Stimulated activated CD8-positive, alpha-beta memory T cell treated with anti-CD3 and anti-CD28 coated beads, Interleukin-7, amount 100 ng/mL, for 24 hours (primary cell): ENCODE measurements around the gene FSTL4.

Experiments used
- DNase-seq: peaks from one replicate; pipeline ENCODE4 v3.0.0-alpha.2; 2020; ENCODE audit warnings: low read depth

Gene FSTL4

DNA sequence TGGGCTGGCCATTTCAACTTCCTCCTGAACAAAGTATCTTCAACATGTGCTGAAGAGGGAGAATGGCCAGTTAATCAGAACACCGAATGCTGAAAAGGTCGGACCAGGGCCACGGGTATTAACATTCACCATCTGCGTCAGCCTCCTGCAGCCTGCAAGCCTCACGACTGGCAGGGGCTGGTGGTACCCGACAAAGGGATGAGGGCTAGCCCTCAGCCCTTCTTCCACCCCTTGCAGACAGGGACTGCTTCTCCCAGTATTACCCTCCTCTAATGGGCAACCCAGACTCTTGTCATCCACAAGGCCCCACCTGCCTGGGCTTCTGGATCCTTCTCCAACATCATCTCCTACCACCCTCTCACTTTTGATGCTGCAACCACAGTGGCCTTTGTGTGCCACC lies 246.6 kb downstream of the FSTL4 start:
- DNase-seq: no peak

DNA sequence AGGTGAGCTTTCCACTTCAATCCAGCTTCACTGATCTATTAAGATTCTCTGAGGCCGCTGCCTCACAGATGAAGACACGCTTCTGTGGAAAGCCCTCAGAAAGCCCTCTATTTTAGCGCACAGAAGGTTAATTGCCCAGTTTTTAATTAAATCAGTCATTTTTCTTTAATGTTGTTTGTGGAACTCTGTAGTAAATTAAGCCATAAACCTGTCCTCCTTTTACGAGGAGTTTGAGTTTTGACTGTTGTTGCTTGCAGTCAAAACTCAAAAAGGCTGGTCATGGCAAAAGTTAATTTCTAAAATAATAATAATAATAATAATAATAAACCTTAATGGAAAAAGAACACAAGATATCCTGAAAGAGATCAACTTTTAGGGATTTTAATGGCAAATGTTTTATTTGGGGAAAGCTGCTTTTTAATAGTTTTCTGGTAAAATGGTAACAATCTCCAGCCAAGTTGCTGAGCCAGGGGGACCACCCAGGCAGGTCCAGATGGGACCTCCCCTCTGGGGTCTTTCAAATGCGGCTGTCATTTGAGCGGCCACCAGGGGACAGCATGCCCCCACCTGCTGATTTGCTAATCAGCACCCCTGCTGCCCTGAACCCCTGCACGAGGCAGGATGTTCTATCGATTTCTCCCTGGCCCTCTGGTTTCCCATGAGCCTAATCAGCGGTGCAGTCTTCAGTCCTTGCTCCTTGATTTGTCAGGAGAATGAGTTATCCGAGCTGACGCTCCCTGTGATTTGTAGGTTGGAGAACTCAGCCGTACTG lies 247.2 kb downstream of the FSTL4 start:
- no peak for DNase-seq

DNA sequence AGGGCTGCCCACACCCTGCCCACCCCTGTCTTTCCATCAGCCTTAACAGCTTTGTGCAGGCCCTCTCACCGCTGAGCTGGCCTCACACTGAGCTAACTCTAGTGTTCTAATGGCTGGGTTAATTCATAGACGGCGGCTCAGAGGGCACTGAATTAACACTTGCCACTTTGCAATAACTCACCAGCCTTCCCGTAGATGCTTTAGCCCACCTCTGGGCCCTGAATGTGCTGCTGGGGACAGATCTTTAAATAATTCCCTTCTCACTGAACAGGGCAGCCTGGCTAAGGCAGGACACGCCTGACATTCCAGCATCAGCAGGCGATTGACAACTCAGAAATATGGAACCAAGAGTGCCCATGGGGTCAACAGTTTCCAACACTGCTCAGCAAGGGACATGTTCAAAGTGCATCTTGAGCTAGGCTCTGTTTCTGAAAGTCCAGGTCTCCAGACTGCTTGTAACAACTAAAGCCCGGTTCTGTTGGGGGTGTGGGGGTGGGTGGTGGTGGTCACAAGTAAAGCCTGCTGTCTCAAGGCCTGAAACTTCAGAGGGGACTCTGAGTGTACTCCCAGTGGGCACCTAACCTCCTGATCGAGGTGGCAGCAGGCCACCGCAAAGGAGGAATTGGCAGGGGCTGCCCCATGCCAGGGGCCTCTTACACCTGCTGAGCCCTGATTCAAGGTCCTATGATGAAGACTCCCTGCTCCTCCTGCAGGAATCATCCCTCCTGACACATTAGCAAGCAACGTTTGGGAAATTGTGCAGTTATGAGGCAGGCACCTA lies 248.3 kb downstream of the FSTL4 start:
- no peak for DNase-seq

DNA sequence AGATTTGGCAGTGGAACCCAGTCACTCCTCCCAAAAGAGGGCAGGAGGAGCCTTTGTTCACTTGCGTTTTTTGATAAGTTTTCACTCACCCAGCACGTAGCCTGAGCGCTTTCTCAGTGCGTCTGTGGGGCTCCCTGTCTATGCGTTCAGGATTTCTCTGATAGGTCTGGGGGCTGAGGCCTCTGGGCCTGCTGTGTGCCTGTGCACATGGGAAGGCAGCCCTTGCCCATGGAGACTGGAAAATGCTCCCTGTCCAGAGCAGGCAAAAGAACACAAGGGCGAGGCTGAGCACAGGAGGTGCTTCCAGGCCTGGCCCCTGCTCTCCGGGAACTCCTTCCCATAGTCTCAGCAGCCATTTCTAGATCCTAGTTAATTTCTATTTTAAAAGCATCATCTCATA lies 249.9 kb downstream of the FSTL4 start:
- no peak for DNase-seq

DNA sequence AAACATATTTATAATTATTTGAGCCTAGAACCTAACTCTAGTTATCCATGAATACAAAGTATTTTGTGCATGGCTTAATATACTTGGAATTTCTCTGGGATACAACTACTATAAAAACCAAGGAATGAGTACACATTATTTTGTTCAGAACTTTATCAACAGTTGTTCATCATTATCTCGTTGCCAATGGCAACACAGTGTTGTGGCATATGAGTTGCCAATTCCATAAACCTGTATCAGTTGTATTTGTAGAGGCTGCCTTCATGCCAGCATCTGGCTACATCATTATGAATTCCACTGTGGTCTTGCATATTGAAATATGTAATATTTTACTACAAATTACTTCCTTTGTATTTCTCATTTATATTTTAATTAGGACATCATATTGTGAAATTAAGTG lies 250.4 kb downstream of the FSTL4 start:
- no peak for DNase-seq

DNA sequence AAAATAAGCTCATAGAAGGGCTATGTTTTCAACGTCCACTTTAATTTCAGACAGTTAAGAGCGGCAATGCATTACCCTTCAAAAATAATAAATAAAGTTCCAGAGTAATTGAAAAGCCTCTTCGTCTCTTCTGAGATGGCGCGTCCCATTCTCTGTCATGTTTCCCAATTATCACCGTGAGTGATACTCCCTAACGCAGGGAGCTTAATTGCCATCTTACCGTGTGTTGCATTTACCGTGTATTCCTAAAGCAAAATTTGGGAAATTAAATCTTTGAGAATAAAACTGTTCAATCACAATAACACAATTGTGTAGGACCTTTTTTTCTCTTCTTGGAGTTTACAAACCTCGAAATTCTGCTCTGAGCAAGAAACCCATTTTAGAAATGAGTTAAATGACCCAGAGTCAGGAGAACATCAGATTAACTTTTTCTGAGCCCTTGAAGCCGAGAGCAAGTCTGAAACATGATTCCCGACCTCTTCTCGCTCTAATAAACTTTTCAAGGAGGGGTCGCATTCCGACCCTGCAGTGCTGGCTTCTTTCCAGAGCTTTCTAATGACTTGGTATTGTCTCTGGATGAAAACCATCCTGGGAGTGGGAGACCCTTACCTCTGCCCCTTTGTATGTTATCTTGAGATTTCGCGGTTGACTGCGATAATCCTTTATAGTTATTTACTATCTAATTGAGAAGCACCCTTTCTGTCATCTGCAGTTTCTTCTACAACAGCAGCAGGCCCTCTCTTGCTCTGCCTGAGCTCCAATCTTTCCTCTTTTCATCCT lies 251.5 kb downstream of the FSTL4 start:
- no peak for DNase-seq

DNA sequence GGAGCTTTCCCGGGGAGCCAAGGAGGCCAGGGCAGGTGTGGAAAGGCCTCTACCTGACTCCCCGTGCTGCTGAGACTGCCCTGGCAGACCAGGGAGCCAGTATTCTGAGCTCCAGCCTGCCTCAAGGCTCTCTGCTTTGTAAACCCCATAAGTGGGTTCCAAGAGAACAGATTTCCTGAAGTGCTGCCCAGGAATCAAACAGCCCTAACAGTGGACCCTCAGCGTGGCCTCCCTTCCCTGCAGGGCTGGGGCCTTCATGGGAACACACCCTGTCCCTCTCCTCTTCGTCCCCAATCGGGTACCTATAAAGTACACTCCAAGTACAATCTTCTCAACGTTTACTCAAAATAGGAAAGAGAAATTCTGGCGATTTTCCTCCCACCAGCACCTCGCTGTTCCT lies 252.5 kb downstream of the FSTL4 start:
- DNase-seq: no peak

DNA sequence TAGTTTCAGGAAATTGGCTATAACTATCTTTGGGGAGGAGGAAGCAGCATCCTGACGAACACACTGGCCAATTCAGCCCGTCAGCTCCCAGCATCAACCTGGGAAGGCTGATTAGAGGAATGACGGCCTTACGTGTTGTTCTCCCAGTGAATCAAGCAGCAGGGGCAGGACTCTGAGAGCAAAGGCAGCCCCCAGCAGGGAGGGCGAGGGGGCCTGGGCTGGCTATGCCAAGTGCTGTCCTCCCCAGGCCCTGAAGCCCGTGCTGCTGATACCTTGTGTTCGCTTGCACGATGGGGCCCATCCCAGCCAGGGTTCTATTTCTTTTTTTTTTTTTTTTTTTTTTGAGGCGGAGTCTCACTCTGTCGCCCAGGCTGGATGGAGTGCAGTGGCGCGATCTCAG lies 254.1 kb downstream of the FSTL4 start:
- no peak for DNase-seq

DNA sequence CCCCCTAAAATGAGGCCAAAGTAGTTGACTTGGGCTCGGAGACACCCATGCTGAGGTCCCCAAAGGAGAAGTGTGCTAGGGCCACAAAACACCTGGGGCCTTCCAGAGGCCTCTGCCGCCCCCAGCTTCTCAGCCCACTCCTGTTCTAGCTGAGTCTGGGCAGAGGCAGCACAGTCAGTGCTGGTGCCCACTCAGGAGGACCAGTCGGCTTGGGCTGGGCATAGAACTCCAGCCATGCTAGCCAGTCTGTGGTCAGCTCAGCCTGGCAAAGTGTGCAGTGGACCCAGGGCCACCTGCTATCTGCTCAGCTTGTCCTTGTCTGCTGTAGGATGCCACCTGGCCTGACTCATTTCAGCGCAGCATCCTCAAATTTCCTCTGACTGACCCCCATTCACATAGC lies 254.6 kb downstream of the FSTL4 start:
- no peak for DNase-seq

DNA sequence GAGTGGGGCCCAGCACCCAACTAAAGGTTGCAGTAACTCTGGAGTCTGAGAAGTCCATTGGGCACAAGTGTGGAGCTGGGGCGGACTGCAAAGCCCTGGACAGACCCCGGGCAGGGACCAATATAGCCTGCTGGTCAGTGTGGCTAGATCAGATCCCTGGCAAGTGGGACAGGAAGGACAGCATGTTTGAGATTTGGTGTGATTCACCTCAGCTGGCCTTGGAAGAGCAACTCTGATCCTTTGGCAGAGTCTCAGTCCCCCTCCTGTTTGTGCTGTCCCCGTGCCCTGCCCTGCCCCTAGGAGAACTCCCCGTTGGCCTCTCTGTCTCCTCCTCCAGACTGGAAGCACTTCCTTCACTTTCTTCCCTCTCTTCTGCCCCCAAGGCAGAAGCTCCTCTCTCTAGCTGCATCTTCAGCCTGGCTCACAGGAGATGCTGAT lies 255.3 kb downstream of the FSTL4 start:
- DNase-seq: no peak

DNA sequence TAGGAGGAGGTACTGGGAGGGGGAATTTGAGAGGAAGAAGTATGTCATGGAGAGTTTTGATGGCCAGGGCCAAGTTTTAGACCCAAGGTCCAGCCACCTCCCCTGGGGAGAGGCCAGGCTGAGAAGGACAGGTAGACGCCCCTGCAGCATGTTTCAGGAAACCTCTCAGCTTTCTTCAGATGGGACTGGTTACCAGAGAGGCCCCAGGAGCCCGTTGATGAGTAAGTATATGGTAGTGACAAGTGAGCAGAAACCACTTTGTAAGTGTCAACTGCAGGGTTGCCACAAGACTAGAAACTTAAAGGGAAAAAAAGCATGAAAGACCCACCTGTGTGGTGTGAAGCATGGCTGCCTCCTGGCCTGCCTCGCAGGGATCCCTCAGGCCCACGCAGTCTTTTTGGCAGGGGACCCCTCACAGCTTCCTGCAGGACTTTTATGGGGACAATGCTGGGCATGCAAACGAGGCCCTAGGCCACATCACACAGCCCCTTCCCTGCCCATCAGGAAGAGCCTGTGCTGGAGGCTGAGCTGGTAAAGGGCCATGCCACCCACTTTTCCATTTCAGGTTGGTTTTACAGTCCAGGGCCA lies 255.9 kb downstream of the FSTL4 start:
- no peak for DNase-seq

DNA sequence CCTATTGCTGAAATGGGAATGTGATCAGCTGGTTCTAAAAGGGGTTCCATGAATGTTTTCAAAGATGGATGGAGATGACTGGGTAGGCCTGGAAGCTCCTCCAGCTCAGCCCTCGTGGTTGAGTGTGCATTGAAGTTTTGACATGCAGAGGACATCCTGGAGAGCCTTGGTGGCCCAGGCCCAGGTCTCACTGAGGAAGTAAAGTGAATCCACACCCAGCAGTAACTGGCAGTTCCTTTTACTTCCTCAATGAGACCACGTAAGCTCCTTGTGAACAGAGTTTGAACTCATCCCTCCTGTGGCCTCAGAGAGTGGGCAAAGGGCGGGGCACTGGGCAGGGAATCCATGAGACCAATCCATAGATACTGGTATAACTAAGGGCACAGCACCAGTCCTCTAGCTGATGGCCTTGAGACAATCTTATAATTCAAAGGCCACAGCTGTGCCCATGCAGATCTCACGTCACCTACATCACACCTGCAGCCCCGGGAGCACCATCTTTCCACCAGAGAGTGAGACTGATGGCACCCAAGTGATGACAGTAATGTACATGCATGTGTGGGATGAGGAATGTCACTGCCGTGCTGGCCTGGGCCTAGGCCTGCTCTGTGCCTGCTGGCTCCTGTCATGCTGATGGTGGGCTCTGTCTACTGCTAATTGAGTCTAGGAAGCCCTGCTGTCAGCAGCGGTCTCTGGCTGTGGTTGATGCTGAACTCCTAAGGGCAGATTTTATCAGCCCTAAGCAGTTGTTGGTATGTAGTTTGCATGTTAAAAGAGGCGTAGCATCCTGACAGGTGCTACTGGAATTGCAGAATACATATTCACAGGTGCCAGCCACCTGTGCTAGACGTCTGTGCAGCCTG lies 257.8 kb downstream of the FSTL4 start:
- DNase-seq: no peak

DNA sequence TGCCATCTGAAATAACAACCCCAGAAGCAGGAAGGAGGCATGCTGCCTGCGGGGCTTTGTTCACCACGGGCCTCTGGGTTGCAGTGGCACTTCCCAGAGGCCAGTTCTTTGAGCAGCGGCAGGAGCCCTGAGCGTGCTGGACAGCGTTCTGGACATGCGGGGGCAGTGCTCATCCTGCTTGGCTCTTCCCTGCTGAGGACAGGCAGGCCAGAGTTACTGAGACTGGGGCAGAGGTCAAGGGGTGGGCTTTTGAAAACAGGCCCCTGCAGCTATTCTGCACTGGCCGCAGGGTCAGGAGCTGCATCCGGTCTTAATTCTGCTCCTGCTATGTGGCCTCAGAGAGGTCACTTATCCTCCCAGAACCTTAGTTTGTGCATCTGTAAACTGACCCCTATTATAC lies 258.6 kb downstream of the FSTL4 start:
- DNase-seq: no peak

DNA sequence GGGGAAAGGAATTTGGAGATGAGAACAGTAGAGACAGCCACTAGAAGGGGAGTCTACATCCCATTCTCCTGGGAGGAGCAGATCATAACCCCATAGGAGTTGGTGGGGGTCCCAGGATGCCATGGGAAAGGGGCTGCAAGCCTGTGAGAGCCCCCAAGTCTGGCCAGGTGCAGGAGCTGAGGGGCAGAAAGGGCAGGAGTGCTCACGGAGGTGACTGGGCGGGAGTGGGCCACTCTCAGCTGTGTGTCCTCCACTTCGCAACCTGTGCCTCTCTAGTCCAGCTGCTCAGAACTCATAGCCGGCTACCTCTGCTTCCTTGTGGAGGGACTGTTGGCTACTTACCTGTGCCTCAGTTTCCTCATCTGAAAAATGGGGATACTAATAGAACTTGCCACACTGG lies 263.9 kb downstream of the FSTL4 start:
- no peak for DNase-seq

DNA sequence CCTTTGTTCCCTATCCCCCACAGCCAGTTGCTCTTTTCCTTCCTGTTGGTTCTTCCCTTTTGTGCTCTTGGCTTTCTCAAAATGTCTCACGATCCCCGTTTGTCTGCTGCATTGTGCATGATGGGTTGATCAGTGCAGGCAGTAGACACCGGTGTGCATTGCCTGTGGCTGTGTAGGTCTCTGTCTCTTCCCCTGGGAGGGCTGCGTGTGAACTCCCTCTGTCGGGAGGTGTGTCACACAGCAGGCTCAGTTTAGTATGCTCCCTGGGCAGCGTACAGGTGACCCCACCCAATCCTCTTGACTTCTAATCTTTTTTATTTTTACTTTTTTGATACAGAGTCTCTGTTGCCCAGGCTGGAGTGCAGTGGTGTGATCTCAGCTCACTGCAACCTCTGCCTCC lies 265.3 kb downstream of the FSTL4 start:
- no peak for DNase-seq

DNA sequence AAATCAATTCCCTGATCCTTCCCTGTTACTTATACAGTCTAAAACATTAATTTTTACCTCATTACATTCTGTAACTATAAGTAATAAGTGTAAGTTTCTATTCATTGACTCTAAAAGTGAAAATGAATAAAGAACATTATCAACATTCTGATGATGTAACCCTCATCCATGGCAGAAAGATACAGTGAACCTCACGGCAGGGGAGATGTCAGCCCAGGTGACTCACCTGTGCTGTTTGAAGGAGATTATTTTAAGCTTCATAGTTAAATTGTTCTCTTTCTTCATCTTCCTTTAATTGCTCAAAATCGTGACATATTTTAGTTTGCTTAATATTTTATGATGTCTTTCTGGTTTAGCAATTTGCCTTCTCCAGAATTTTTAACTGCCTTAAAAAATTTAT lies 268.1 kb downstream of the FSTL4 start:
- DNase-seq: no peak

DNA sequence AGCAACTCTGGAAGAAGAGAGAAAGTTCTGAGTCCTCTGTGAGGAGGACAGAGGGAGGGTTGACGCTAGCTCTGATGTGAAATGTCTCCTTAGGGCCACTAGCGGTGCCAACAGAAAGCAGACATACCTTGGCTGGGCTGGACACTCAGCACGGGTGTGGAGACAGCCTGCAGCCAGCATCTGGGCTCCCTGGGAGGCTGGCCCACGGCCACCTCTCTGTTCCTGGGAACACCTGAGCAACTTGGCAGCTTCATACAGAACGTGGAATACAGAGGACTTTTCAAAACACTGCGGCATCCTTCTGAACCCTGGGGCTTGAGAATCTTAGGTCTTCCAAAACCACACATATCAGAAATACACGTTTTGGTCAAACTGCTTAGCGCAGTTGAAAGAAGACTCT lies 269.1 kb downstream of the FSTL4 start:
- no peak for DNase-seq

DNA sequence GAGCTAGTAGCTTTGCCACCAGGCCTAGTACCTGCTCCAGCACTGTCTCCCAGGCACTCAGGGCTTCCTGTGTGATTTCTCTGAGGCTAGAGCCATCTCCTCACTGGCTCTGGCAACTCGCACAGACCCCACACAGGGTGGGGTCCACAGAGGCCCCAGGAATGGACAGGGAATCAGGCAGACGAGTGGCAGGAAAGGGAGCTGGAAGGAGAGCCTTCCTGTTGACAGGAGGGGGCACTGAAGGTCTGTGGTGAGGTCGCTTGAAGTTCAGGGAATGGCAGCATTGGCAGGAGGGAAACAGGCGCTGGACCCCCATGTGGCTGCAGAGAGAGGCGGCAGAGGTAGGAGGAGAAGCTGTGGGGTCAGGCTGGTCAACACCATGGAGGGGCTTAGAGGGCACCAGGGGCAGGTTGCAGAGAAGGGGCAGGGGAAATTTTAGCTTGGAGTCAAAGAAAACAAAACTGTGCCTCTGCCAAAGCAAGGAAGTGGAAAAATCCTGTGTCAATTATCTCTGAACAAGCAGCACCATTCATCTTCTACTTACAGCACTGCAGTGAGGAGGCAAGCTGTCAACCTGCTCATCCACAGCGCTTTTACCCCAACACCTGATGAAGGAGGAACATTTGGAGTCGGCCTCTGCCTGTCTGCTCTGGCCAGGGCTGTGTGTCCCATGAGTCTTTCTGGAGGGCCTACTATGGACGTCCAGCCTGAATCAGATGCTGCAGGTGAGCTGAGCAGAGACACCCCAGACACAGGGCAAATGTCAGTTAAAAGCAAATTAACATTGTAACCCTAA lies 270.2 kb downstream of the FSTL4 start:
- no peak for DNase-seq

DNA sequence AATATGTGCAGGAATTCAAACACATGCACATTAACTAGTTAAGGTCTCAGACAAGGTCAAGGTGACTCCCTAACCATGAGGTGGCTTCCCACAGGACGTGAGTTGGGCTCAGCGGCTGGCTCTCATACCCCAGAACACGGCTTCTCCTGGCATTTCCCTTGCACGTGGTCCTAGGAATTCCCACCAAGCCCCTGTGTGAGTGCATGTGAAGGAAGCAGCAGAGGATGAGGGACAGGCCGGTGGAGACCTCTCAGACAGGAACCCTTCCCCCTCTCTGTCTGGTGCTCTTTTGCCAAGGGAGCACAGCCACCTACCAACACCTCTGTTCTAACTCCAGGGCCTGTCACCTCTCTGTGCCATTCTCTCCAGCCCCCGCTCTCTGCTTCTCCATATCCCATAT lies 271.0 kb downstream of the FSTL4 start:
- DNase-seq: no peak

DNA sequence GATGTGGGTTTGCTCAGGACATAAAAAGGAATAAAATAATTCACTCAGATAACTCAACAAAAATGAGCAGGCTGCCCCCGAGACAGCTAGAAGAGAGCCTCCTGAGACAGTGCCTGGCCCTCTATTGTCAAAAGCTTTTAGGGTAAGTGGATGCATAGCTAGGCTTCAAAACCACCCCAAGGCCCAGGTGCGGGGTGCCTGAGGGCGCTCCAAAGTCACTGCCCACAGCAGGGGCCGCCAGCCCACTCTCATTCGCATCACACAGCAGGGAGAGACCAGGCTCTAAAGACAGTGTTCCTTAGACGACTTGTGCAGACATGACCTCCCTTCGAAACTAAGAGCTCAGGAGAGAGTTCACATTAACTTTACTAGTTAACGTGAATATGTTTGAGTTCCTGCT lies 271.5 kb downstream of the FSTL4 start:
- no peak for DNase-seq
